ENCODE measurements around the gene LGALS3BP. TPM values are rescaled to one million over a fixed set of nuclear protein-coding genes. Genes with fewer than 3 reads are reported as not detected.

LGALS3BP gene
- total RNA-seq, 1 donor from 2014 or later, result 373 TPM

GRCh38 chr17:79018370-79018695 is 38.6 kb upstream of the LGALS3BP start:
- Mint-ChIP-seq H3K4me1 (peaks cover 3% of the 10 kb centered on the region), H3K4me3 (no peak overlapping the region), H3K27ac (no peak overlapping the region), H3K27me3 (ENCODE audit: low read depth) (peaks cover 6% of the 10 kb centered on the region), H3K36me3 (peaks cover 1% of the 10 kb centered on the region), H3K9me3 (peaks cover 9% of the 10 kb centered on the region)
- no peak for DNase-seq (ENCODE audit: low spot score in 2 of 2, unreplicated experiment in 2 of 2)
- no peak for TF ChIP-seq CTCF (IDR thresholded peaks at IDR 0.05; ENCODE audit: unreplicated experiment)

- H3K4me3 Mint-ChIP-seq, result no peak overlapping the region
- H3K9me3 Mint-ChIP-seq, result peaks cover 15% of the 10 kb centered on the region
- H3K27me3 Mint-ChIP-seq (ENCODE audit: low read depth), result peaks cover 6% of the 10 kb centered on the region
- no peak for DNase-seq (ENCODE audit: low spot score in 2 of 2, unreplicated experiment in 2 of 2)
- H3K27ac Mint-ChIP-seq, result no peak overlapping the region
- peaks cover 1% of the 10 kb centered on the region for H3K36me3 Mint-ChIP-seq
- H3K4me1 Mint-ChIP-seq, result no peaks in the 10 kb centered on the region
- no peak for TF ChIP-seq CTCF (IDR thresholded peaks at IDR 0.05; ENCODE audit: unreplicated experiment)
Observed at GRCh38 chr17:79017546-79018369, 38.0 kb upstream of the LGALS3BP start.

DNA sequence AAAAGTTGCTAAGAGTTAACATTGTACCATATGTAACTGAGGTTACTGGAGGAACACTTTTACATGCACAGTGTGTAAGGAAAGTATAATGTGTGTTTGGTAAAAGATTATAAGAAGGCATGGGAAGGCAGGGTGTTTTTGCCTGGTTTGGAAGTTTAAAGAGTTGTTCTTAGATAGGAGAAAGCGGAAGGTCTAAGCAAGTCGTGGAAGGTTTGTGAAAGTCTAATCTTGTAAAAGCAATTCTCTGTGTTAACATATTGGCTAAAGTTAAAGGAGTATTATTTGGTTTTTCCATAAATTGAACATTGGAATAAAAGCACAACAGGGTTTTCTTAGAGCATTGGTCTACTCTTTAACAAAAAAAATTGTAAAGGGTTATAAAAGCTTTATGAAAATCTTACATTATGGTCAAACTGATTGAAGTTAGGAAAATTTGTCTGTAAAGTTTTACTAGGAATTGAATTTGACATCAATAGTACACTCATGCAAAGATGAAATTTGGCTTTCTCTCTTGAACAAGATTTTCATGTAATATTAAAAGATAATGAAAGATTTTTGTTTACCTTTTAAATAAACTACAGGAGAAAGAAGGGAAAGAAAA is 34.5 kb upstream of the LGALS3BP start:
- peaks cover 18% of the 10 kb centered on the region for H3K9me3 Mint-ChIP-seq
- no peak overlapping the region for H3K27ac Mint-ChIP-seq
- H3K36me3 Mint-ChIP-seq, result peaks cover 1% of the 10 kb centered on the region
- H3K27me3 Mint-ChIP-seq (ENCODE audit: low read depth), result no peaks in the 10 kb centered on the region
- H3K4me3 Mint-ChIP-seq, result no peak overlapping the region
- peaks cover 18% of the 10 kb centered on the region for H3K4me1 Mint-ChIP-seq
- no peak for DNase-seq (ENCODE audit: low spot score in 2 of 2, unreplicated experiment in 2 of 2)
- no peak for TF ChIP-seq CTCF (IDR thresholded peaks at IDR 0.05; ENCODE audit: unreplicated experiment)

GRCh38 chr17:79012563-79013134 is 32.9 kb upstream of the LGALS3BP start:
- TF ChIP-seq CTCF (IDR thresholded peaks at IDR 0.05; ENCODE audit: unreplicated experiment), result no peak
- peaks cover 1% of the 10 kb centered on the region for H3K36me3 Mint-ChIP-seq
- DNase-seq (ENCODE audit: low spot score in 2 of 2, unreplicated experiment in 2 of 2), result no peak
- no peaks in the 10 kb centered on the region for H3K27me3 Mint-ChIP-seq (ENCODE audit: low read depth)
- H3K27ac Mint-ChIP-seq, result no peak overlapping the region
- H3K4me1 Mint-ChIP-seq, result peaks cover 28% of the 10 kb centered on the region
- H3K9me3 Mint-ChIP-seq, result peaks cover 18% of the 10 kb centered on the region
- H3K4me3 Mint-ChIP-seq, result no peak overlapping the region

GRCh38 chr17:79011451-79012147 is 31.9 kb upstream of the LGALS3BP start:
- Mint-ChIP-seq H3K4me3 (peak overlapping the region; percentile 81), H3K4me1 (peaks cover 34% of the 10 kb centered on the region), H3K27me3 (ENCODE audit: low read depth) (no peaks in the 10 kb centered on the region), H3K9me3 (peaks cover 14% of the 10 kb centered on the region), H3K27ac (no peak overlapping the region), H3K36me3 (peaks cover 3% of the 10 kb centered on the region)
- TF ChIP-seq CTCF (IDR thresholded peaks at IDR 0.05; ENCODE audit: unreplicated experiment), result no peak
- no peak for DNase-seq (ENCODE audit: low spot score in 2 of 2, unreplicated experiment in 2 of 2)
